Stimulated activated CD4-positive, alpha-beta T cell treated with anti-CD3 and anti-CD28 coated beads, TNF-alpha, amount 100 ng/mL, for 24 hours (primary cell): Measurements from ENCODE around the gene KCNJ4.
"Not testable (repeated sequence)": the region's sequence is repeated elsewhere in the genome, so short reads cannot be mapped to it uniquely, and the experiment has no call there.

Experiments
- DNase-seq, 3 experiments: peaks; one replicate each; pipeline ENCODE4 v3.0.0-alpha.2; 2020; ENCODE audit warnings: low read depth in 3 of 3

KCNJ4 gene

GRCh38 chr22:38386918-38387317 is 68.1 kb downstream of the KCNJ4 start:
- not testable (repeated sequence) for DNase-seq

GRCh38 chr22:38383417-38383816 is 71.6 kb downstream of the KCNJ4 start:
- DNase-seq, result no peak

GRCh38 chr22:38381371-38381770 is 73.6 kb downstream of the KCNJ4 start:
- DNase-seq, result not testable (repeated sequence)
